Stimulated activated CD8-positive, alpha-beta memory T cell treated with anti-CD3 and anti-CD28 coated beads, Interleukin-15, amount 100 ng/mL, for 4 hours (primary cell): ENCODE data around the gene BTBD19.
"Not testable (repeated sequence)": the region's sequence is repeated elsewhere in the genome, so short reads cannot be mapped to it uniquely, and the experiment has no call there.

Experiments used
- DNase-seq, 2 donors: peaks; one replicate each; pipeline ENCODE4 v3.0.0-alpha.2; 2020; ENCODE audit warnings: low read depth in 2 of 2

Gene BTBD19

GRCh38 chr1:44808938-44809917 is 905 bp downstream of the BTBD19 start:
- peak; percentile 70 to 87 for DNase-seq

- DNase-seq, result no peak
These were observed 1.9 kb downstream of the BTBD19 start for GRCh38 chr1:44810101-44810761.

GRCh38 chr1:44810762-44811105 is 2.4 kb downstream of the BTBD19 start:
- not testable (repeated sequence) for DNase-seq

GRCh38 chr1:44811234-44811633 is 2.9 kb downstream of the BTBD19 start:
- no peak for DNase-seq

GRCh38 chr1:44812822-44813543 is 4.7 kb downstream of the BTBD19 start:
- DNase-seq, result no peak

GRCh38 chr1:44815926-44816325 is 7.6 kb downstream of the BTBD19 start:
- DNase-seq, result not testable (repeated sequence)

- no peak for DNase-seq
These were observed 9.0 kb downstream of the BTBD19 start for GRCh38 chr1:44817307-44817706.

GRCh38 chr1:44817771-44818495 is 9.6 kb downstream of the BTBD19 start:
- no peak for DNase-seq

- no peak for DNase-seq
These were observed 10.9 kb downstream of the BTBD19 start for GRCh38 chr1:44819196-44819607.

GRCh38 chr1:44819608-44820327 is 11.4 kb downstream of the BTBD19 start:
- peak; percentile 50 to 52 for DNase-seq

- no peak for DNase-seq
These were observed 12.3 kb downstream of the BTBD19 start for GRCh38 chr1:44820328-44821239.

GRCh38 chr1:44821240-44821715 is 13.0 kb downstream of the BTBD19 start:
- no peak for DNase-seq

GRCh38 chr1:44822131-44822701 is 13.9 kb downstream of the BTBD19 start:
- no peak for DNase-seq

- DNase-seq, result no peak
These were observed 14.7 kb downstream of the BTBD19 start for GRCh38 chr1:44822981-44823451.

GRCh38 chr1:44824392-44824791 is 16.1 kb downstream of the BTBD19 start:
- DNase-seq, result not testable (repeated sequence)

GRCh38 chr1:44826375-44827196 is 18.3 kb downstream of the BTBD19 start:
- DNase-seq, result no peak

- DNase-seq, result no peak
These were observed 19.1 kb downstream of the BTBD19 start for GRCh38 chr1:44827197-44828002.
